SK-N-SH treated with all-trans-retinoic acid at 6 μM for 48 hours (cell line): ENCODE results near the gene PPP3CA.

Experiments used
- ATAC-seq: fragments of 200-7000 bp; cut with Tn5 transposase; 3 replicates; pipeline ENCODE4 v1.9.1; 2020; ENCODE audit warnings: mild to moderate bottlenecking, moderate library complexity
- ARNTL ChIP-seq: fragments of 450-650 bp; formaldehyde crosslinking; IDR thresholded peaks from 2 replicates; pipeline ENCODE4 v1.5.0; 2020; ENCODE audit warnings: low read depth, mild to moderate bottlenecking, moderate library complexity, borderline replicate concordance
- CSDC2 ChIP-seq: fragments of 250-450 bp; sonication (Bioruptor Pico); IDR thresholded peaks from 2 replicates; pipeline ENCODE4 v1.5.0; 2020; ENCODE audit warnings: mild to moderate bottlenecking, moderate library complexity
- CSRNP3 ChIP-seq: fragments of 250-450 bp; sonication (Bioruptor Pico); IDR thresholded peaks from 2 replicates; pipeline ENCODE4 v1.5.1; 2021; ENCODE audit warnings: mild to moderate bottlenecking, moderate library complexity
- ESRRG ChIP-seq: fragments of 250-450 bp; sonication (Bioruptor Pico); IDR thresholded peaks from 2 replicates; pipeline ENCODE4 v1.6.1; 2021; ENCODE audit warnings: mild to moderate bottlenecking
- GLIS3 ChIP-seq: fragments of 250-450 bp; sonication (Bioruptor Pico); IDR thresholded peaks from 2 replicates; pipeline ENCODE4 v1.5.0; 2020; ENCODE audit warnings: mild to moderate bottlenecking, moderate library complexity
- ISL1 ChIP-seq: fragments of 250-450 bp; sonication (Bioruptor Pico); IDR thresholded peaks from 2 replicates; pipeline ENCODE4 v2.1.2; 2022; ENCODE audit warnings: mild to moderate bottlenecking, moderate library complexity
- OSR1 ChIP-seq: fragments of 250-450 bp; sonication (Bioruptor Pico); IDR thresholded peaks from 2 replicates; pipeline ENCODE4 v1.8.0; 2022; ENCODE audit warnings: moderate library complexity, mild to moderate bottlenecking, inconsistent platforms
- PATZ1 ChIP-seq: fragments of 250-450 bp; sonication (Bioruptor Pico); IDR thresholded peaks from 2 replicates; pipeline ENCODE4 v1.8.0; 2020; ENCODE audit warnings: mild to moderate bottlenecking, moderate library complexity, borderline replicate concordance
- POU6F1 ChIP-seq: fragments of 250-450 bp; sonication (Bioruptor Pico); IDR thresholded peaks from 2 replicates; pipeline ENCODE4 v1.8.0; 2021; ENCODE audit warnings: low read depth, mild to moderate bottlenecking, moderate library complexity, borderline replicate concordance
- PPARA ChIP-seq: fragments of 250-450 bp; sonication (Bioruptor Pico); IDR thresholded peaks from 2 replicates; pipeline ENCODE4 v1.5.0; 2020; ENCODE audit warnings: mild to moderate bottlenecking, borderline replicate concordance
- RARB ChIP-seq: fragments of 250-450 bp; sonication (Bioruptor Pico); IDR thresholded peaks from 2 replicates; pipeline ENCODE4 v1.8.0; 2021; ENCODE audit warnings: mild to moderate bottlenecking, moderate library complexity
- SNAI2 ChIP-seq: fragments of 250-450 bp; sonication (Bioruptor Pico); IDR thresholded peaks from 2 replicates; pipeline ENCODE4 v1.5.0; 2020; ENCODE audit warnings: mild to moderate bottlenecking, moderate library complexity
- TCF4 ChIP-seq: fragments of 250-450 bp; sonication (Bioruptor Pico); IDR thresholded peaks from 2 replicates; pipeline ENCODE4 v1.8.0; 2021; ENCODE audit warnings: mild to moderate bottlenecking, moderate library complexity, borderline replicate concordance
- TOX ChIP-seq: fragments of 250-450 bp; sonication (Bioruptor Pico); IDR thresholded peaks from 2 replicates; pipeline ENCODE4 v1.8.0; 2021; ENCODE audit warnings: mild to moderate bottlenecking, moderate library complexity, borderline replicate concordance
- TSHZ2 ChIP-seq: fragments of 250-450 bp; sonication (Bioruptor Pico); IDR thresholded peaks from 2 replicates; pipeline ENCODE4 v1.5.0; 2020; ENCODE audit warnings: mild to moderate bottlenecking, moderate library complexity
- ZC3H10 ChIP-seq: fragments of 250-450 bp; sonication (Bioruptor Pico); IDR thresholded peaks from 2 replicates; pipeline ENCODE4 v1.5.1; 2021; ENCODE audit warnings: mild to moderate bottlenecking, moderate library complexity
- ZFP3 ChIP-seq: fragments of 250-450 bp; sonication (Bioruptor Pico); IDR thresholded peaks from 2 replicates; pipeline ENCODE4 v1.5.0; 2020; ENCODE audit warnings: mild to moderate bottlenecking, moderate library complexity
- ZFP30 ChIP-seq: fragments of 450-650 bp; formaldehyde crosslinking; IDR thresholded peaks from 2 replicates; pipeline ENCODE4 v1.5.0; 2022; ENCODE audit warnings: mild to moderate bottlenecking, moderate library complexity
- ZNF565 ChIP-seq: fragments of 450-650 bp; formaldehyde crosslinking; conservative IDR thresholded peaks from 2 replicates; pipeline ENCODE4 v1.5.0; 2020; ENCODE audit warnings: low read depth, mild to moderate bottlenecking, moderate library complexity
- ZNF70 ChIP-seq: fragments of 450-650 bp; formaldehyde crosslinking; IDR thresholded peaks from 2 replicates; pipeline ENCODE4 v1.5.0; 2020; ENCODE audit warnings: mild to moderate bottlenecking, moderate library complexity
- ZNF8 ChIP-seq: fragments of 450-650 bp; formaldehyde crosslinking; IDR thresholded peaks from 2 replicates; pipeline ENCODE4 v1.5.0; 2020; ENCODE audit warnings: mild to moderate bottlenecking, moderate library complexity

PPP3CA gene

GRCh38 chr4:101282076-101282844 lies 65.1 kb downstream of the PPP3CA start (continued):
- TF ChIP-seq CSRNP3 (CRISPR knock-in tag) (no peak), ARNTL (no peak), TSHZ2 (CRISPR knock-in tag) (no peak), TCF4 (CRISPR knock-in tag) (no peak), TOX (CRISPR knock-in tag) (no peak), ZNF565 (CRISPR knock-in tag) (no peak), GLIS3 (CRISPR knock-in tag) (no peak), RARB (CRISPR knock-in tag) (no peak), ZNF8 (no peak), ZFP30 (no peak), CSDC2 (CRISPR knock-in tag) (no peak), SNAI2 (CRISPR knock-in tag) (no peak)

- no peak for ATAC-seq
Observed at GRCh38 chr4:101280866-101281600, 66.3 kb downstream of the PPP3CA start.

GRCh38 chr4:101279377-101279871 lies 67.9 kb downstream of the PPP3CA start:
- ATAC-seq, result peak; percentile 94
- TF ChIP-seq RARB (CRISPR knock-in tag), result no peak
- no peak for TF ChIP-seq GLIS3 (CRISPR knock-in tag)
- TF ChIP-seq ZFP3 (CRISPR knock-in tag), result peak; percentile 88; the same call in 1 of the 2 replicates
- peak; percentile 82 for TF ChIP-seq TSHZ2 (CRISPR knock-in tag)
- 0 out of 2 replicates have a peak, but pooled peaks have one; percentile 23 for TF ChIP-seq ZNF565 (CRISPR knock-in tag)
- TF ChIP-seq ZNF70 (CRISPR knock-in tag), result no peak
- peak; percentile 73 for TF ChIP-seq ZC3H10 (CRISPR knock-in tag)
- peak; percentile 77; the same call in 1 of the 2 replicates for TF ChIP-seq PATZ1 (CRISPR knock-in tag)
- no peak for TF ChIP-seq ZNF8
- no peak for TF ChIP-seq OSR1 (CRISPR knock-in tag)
- no peak for TF ChIP-seq ZFP30
- TF ChIP-seq SNAI2 (CRISPR knock-in tag), result 0 out of 2 replicates have a peak, but pooled peaks have one; percentile 20
- peak; percentile 91 for TF ChIP-seq CSRNP3 (CRISPR knock-in tag)
- TF ChIP-seq PPARA, result no peak
- no peak for TF ChIP-seq ESRRG
- TF ChIP-seq CSDC2 (CRISPR knock-in tag), result peak; percentile 75
- TF ChIP-seq POU6F1 (CRISPR knock-in tag), result peak; percentile 82; the same call in 1 of the 2 replicates
- TF ChIP-seq TCF4 (CRISPR knock-in tag), result peak; percentile 80
- TF ChIP-seq ARNTL, result no peak
- peak; percentile 93 for TF ChIP-seq ISL1

More at GRCh38 chr4:101280866-101281600, 66.3 kb downstream of the PPP3CA start:
- no peak for TF ChIP-seq ZFP3 (CRISPR knock-in tag)
